HT1080 (cell line): ENCODE measurements around the gene BPIFB2. TPM values are rescaled to one million over a fixed set of nuclear protein-coding genes. Genes with fewer than 3 reads are reported as not detected.
"Not testable (repeated sequence)": the region's sequence is repeated elsewhere in the genome, so short reads cannot be mapped to it uniquely, and the experiment has no call there.

Experiments
- DNase-seq: peaks from one replicate; pipeline ENCODE4 v3.0.0-alpha.2; 2015; ENCODE audit warnings: low read depth
- total RNA-seq: library from RNA; depleted of rRNA; stranded (reverse); fragments of >200 nt; shearing (Covaris generic); gene quantifications from 2 replicates; pipeline ENCODE4 v1.2.3, GENCODE V29; 2014

Gene BPIFB2
- total RNA-seq, 1 experiment from 2014 or later: not detected

DNA sequence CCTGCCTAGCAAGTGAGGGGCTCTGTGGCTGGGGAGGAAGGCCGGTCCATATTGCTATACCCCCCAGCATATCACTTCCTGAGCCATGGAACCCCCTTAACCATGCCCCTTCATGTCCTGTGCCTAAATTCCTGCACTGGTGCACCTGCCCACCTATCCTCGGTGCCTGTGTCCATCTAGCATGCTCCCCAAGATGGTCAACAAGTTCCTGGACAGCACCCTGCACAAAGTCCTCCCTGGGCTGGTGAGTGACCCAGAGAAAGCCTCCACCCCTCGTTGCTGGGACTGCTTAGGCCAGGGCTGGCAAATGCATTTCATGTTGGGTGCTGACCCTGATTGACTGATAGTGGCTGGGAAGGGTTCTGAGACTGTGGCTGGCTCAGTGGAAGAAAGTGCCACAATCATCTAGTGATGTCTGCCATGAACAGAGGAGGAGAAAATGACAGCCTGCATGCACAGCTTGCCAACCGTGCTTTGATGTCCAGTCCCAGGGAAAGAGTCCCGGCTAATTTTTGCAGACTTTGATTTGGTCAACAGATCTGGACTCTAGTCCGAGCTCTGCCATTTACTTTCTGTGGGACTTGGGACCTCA lies 27.5 kb downstream of the BPIFB2 start:
- DNase-seq: no peak

DNA sequence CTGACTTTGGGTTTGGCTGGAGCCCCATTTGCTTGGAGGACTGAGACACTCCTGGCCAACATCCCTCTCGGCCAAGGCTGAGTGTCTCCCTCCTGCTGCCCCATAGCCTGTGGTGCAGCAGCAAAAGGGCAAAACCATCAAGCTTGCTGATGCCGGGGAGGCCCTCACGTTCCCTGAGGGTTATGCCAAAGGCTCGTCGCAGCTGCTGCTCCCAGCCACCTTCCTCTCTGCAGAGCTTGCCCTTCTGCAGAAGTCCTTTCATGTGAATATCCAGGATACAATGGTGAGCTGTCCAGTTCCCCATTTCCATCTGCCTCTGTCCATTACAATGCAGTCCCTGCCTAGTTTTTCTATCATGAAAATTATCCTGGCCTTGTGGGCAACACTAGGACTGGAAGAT lies 30.0 kb downstream of the BPIFB2 start:
- DNase-seq: no peak

DNA sequence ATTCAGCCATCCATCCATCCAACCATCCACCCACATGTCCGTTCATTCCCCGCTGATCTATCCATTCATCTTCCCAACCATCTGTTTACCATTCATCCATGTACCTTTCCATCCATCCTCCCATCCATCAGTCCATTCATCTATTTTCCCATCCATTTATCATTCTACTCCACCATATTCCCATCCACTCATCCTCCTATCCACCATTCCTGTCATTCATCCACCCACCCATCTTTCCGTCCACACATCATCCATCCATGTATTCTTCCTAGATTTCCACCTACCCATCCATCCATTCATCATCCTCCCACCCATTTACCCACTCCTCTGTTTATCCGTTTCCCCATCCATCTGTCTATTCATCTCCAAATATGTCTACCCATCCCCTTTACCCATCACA lies 30.7 kb downstream of the BPIFB2 start:
- DNase-seq: no peak

DNA sequence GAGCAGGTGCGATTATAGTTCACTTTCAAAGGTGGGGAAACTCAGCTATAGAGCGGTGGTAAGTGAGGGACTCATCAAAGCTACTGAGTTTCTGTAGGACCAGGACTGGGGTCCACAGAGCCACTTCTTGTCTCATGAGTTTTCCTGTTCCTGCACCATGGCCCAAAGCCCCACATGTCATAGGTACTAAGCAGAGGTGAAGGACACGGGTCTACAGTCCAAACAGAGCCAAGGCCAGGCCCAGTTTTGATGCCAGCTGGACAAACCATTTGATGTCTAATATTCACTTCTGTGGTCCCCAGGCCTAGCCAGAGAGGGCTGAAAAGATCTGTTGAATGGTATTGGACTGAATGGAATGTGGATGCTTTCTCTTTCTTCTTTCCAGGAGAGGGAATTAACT lies 34.9 kb downstream of the BPIFB2 start:
- DNase-seq: no peak

GRCh38 chr20:33042983-33043730 lies 35.7 kb downstream of the BPIFB2 start:
- no peak for DNase-seq

GRCh38 chr20:33043731-33044181 lies 36.3 kb downstream of the BPIFB2 start:
- no peak for DNase-seq

DNA sequence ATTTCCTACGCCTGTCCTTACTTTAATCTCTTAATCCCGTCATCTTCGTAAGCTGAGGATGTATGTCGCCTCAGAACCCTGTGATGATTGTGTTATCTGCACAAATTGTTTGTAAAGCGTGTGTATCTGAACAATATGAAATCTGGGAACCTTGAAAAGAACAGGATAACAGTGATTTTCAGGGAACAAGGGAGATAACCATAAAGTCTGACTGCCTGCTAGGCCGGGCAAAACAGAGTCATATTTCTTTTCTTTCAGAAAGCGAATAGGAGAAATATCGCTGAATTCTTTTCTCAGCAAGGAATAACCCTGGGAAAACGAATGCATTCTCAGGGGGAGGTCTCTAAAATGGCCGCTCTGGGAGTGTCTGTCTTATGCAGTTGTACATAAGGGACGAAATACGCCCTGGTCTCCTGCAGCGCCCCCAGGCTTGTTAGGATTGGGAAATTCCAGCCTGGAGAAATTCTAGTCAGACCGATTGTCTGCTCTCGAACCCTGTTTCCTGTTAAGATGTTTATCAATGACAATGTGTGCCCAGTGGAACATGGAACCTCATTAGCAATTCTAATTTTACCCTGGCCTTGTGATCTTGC lies 37.7 kb downstream of the BPIFB2 start:
- not testable (repeated sequence) for DNase-seq

- no peak for DNase-seq
These were observed 38.9 kb downstream of the BPIFB2 start for GRCh38 chr20:33046412-33046811.

GRCh38 chr20:33051333-33051732 lies 43.8 kb downstream of the BPIFB2 start:
- DNase-seq: no peak

DNA sequence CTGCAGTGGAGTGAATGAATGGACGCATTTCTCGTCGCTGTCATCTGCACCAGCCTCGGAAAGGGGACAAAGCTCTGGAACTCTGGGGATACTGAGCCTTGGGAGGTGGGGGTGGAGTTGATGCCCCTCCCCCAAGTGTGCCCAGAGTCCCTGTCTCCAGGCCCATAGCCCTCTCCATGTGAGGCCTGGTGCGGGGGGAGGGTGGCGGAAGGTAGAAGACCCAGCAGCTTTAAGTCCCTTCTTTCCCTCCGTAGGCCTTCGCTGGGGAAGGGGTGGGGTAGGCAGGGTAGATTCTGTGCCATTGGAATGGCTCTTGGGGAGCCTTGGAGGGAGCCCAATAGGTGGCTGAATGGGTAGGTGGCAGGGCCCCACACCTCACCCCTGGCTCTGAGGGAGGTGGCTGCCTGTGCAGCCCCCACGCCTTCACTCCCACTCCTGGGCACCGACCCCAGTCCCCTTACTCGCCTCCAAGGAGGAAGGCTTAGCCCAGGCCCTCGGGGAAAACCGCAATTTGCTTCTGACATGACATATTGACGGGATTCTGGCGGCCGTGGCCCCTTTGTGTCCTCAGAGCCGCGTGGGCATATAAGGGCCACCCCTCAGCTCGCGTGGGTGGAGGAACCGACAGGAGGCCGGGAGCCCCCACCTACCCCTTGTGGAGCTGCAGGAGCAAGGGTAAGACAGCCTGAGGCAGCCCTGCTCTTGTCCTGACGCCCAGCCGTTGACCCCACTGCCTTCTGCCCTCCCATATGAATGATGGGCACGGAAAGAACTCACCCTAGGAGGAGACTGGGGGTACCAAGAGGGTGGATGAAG lies 46.0 kb downstream of the BPIFB2 start, which contains the start of gene BPIFB3:
BPIFB3 (plus strand) TSS at position 613 of the 816 bp plus-strand sequence. CDS start 1,533 bp downstream, outside the sequence.
- DNase-seq: no peak

- no peak for DNase-seq
These were observed 46.9 kb downstream of the BPIFB2 start for GRCh38 chr20:33054381-33054780.

DNA sequence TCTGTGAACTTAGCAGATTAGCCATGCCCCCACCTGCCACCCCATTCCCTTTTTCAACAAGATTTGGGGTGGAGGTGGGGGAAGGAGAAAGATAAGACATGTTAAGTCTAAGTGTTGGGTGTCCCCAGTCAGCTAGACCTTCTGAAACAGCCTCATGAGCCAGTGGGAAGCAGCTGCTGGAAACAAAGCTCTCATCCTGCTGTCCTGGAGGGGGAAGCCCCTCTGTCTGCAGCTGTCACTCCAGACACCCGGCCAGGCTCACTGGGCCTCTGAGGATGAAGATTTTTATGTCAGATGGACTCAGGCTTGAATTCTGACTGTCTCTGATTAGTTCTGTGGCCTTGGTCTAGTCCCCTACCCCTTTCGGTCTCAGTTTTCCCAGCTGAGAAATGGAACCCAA lies 47.3 kb downstream of the BPIFB2 start:
- no peak for DNase-seq

GRCh38 chr20:33059136-33059535 lies 51.6 kb downstream of the BPIFB2 start:
- DNase-seq: no peak

GRCh38 chr20:33059741-33060390 lies 52.4 kb downstream of the BPIFB2 start:
- DNase-seq: no peak

DNA sequence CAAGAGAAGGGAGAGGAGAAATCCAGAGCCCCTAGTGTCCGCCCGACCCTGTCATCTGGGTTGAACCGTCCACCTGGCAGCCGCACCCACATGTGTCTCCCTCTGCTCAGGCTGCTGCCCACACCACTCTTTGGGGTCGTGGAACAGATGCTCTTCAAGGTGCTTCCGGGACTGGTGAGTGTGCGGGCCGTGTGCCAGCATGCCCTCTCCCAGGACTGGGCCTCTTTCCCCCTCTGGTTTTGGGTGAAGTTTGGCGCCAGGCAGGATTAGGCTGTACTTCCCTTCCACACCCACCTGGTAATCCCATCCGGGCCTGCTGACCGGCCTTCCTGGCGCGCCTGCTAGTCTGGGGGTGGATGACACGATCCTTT lies 54.1 kb downstream of the BPIFB2 start:
- no peak for DNase-seq

GRCh38 chr20:33062105-33062824 lies 54.8 kb downstream of the BPIFB2 start:
- DNase-seq: no peak

GRCh38 chr20:33062825-33063149 lies 55.3 kb downstream of the BPIFB2 start:
- no peak for DNase-seq

GRCh38 chr20:33063271-33063670 lies 55.8 kb downstream of the BPIFB2 start:
- no peak for DNase-seq

- no peak for DNase-seq
These were observed 57.2 kb downstream of the BPIFB2 start for GRCh38 chr20:33064572-33065287.

- DNase-seq: no peak
These were observed 58.3 kb downstream of the BPIFB2 start for GRCh38 chr20:33065785-33066184.
